GM10266 (cell line): ENCODE results near the gene SLC9A9.
"Not testable (repeated sequence)": the region's sequence is repeated elsewhere in the genome, so short reads cannot be mapped to it uniquely, and the experiment has no call there.

Source experiments
- DNase-seq: peaks from one replicate; pipeline ENCODE4 v3.0.0; 2012; ENCODE audit errors: extremely low spot score
- TF ChIP-seq, protein P1 (sequence below): IDR thresholded peaks from 2 replicates; pipeline ENCODE4 v1.5.1; 2012; ENCODE audit warnings: mild to moderate bottlenecking, low read depth; ENCODE audit not compliant: control insufficient read depth, insufficient read depth; ENCODE audit errors: missing control alignments

The SLC9A9 gene

DNA sequence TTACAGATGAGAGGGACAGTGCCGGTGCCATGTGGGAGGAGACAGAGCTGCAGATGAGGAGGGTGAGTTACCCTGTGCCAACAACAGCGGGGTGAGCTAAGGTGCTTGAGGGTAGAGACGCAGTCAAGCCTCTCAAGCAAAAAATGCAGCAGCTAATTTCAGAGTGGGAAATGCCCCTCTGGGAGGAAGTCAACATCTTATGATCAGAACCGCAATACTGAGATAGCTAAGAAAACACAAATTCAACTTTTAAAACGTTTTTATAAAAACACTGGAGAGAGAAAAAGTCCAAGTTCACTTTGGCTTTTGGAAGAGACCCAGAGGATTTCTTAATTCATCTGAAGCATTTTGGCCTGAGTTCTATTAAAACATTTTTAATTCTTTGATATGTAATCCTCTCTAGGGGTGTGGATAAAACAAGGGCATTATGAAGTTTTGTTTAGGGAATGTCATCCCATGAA lies 319.2 kb downstream of the SLC9A9 start:
- TF ChIP-seq, protein P1, sequence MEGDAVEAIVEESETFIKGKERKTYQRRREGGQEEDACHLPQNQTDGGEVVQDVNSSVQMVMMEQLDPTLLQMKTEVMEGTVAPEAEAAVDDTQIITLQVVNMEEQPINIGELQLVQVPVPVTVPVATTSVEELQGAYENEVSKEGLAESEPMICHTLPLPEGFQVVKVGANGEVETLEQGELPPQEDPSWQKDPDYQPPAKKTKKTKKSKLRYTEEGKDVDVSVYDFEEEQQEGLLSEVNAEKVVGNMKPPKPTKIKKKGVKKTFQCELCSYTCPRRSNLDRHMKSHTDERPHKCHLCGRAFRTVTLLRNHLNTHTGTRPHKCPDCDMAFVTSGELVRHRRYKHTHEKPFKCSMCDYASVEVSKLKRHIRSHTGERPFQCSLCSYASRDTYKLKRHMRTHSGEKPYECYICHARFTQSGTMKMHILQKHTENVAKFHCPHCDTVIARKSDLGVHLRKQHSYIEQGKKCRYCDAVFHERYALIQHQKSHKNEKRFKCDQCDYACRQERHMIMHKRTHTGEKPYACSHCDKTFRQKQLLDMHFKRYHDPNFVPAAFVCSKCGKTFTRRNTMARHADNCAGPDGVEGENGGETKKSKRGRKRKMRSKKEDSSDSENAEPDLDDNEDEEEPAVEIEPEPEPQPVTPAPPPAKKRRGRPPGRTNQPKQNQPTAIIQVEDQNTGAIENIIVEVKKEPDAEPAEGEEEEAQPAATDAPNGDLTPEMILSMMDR = no peak
- peak; percentile 25 for DNase-seq

DNA sequence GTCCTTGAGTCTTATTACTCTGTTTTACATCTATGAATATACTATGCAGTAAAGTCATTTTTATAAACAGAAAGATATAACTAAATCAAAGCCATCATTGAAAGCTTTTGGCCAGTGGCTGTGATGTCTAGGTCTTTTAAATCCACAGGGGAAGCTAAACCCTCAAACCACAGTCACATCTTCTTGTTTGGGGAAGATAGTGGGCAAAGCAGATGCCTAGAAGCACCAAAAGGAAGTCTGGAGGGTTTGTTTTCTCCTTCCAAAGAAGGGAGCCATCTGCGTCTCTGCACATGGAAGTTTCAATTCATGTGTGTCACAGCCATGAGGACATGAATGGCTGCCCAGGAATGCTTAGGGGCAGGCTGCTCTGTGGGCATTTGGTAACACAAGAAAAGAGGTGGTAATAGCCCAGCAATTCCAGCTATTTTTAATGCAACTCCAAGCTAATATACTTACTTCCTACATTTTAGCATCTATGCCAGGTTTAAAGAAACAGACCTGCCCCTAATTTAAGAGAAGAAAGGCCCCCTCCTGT lies 322.2 kb downstream of the SLC9A9 start:
- DNase-seq = no peak
- TF ChIP-seq, protein P1 = no peak

DNA sequence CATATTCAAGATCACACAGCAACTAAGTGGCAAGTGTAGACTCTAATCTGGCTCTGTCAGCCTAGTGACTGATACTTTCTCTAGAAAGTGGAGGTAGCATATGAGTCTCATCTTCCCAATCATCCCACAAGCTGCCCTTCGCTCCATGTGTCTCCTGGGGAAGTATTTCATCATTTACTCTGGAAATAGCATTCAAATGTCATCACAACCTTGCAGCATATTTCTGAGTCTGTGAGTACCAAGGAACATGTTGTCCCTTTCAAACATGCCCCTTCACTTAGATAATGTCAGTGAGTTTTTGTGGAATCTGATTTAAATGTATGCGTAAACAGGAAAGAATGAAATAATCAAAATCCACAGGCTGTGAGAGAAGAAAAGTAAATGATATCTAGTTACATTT lies 322.9 kb downstream of the SLC9A9 start:
- DNase-seq = no peak
- TF ChIP-seq, protein P1 = no peak

GRCh38 chr3:143521803-143522202 lies 326.5 kb downstream of the SLC9A9 start:
- TF ChIP-seq, protein P1 = no peak
- DNase-seq = no peak

DNA sequence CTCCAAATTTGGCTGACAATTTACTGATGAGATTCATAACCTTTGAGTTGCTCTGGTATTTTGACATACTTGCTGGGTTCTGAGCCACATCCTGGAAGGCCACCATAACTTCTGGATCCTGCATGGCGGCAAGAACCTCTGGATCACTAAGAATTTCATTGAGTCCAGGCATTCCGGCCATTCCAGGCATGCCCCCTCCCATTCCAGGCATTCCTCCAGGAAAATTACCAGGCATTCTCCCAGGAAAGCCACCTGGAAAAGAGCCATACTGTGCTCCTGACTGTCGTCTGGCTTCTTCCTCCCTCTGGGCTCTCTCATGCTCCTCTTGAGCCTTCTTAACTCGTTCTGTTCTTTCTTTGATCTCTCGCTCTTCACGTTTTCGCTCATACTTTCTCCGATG lies 331.1 kb downstream of the SLC9A9 start:
- not testable (repeated sequence) for DNase-seq

GRCh38 chr3:143514874-143515273 lies 333.4 kb downstream of the SLC9A9 start:
- TF ChIP-seq, protein P1 = no peak
- no peak for DNase-seq

GRCh38 chr3:143514109-143514508 lies 334.2 kb downstream of the SLC9A9 start:
- TF ChIP-seq, protein P1 = no peak
- no peak for DNase-seq
